Measurements from ENCODE around the gene SPATA16.
A peak's percentile ranks its signal among the peaks of the same experiment; 100 is the strongest.
"Not testable (repeated sequence)": the region's sequence is repeated elsewhere in the genome, so short reads cannot be mapped to it uniquely, and the experiment has no call there.

SPATA16 gene

DNA sequence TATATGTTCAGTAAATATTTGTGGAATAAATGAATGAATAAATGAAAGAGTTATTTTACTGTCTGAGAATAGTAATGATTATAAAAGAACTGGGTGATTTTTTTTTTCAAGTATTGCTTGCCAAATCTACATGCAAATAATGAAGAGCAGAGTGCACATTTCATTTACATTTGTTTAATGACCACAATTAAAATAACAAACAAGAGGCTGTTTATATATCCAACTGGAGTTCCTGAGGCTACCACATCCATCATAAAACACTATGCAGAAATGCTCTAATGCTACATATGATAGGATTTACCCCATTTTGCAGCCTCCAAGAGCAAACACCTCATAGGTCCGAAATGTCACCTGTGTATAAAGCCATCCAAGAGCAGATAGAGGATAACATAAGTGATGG is 266.0 kb downstream of the SPATA16 start:
- no peak overlapping the region for H3K9ac ChIP-seq (ENCODE audit: low read depth in 1 of 2, low read length in 2 of 2)
- no peaks in the 10 kb centered on the region for H3K9me3 ChIP-seq (ENCODE audit: control insufficient read depth in 1 of 2, low read length in 2 of 2)
- no peaks in the 10 kb centered on the region for H3K27me3 ChIP-seq (ENCODE audit: control insufficient read depth in 1 of 2, insufficient read depth in 2 of 2, low read length in 2 of 2)
- H3K4me3 ChIP-seq (ENCODE audit: low read depth in 1 of 2, low read length in 2 of 2) = no peak overlapping the region
- peaks cover 2% of the 10 kb centered on the region in 2 donors for H3K4me1 ChIP-seq (ENCODE audit: control insufficient read depth in 1 of 2, insufficient read depth in 2 of 2, low read length in 2 of 2)
- no peaks in the 10 kb centered on the region for H3K36me3 ChIP-seq (ENCODE audit: control insufficient read depth in 1 of 2, insufficient read depth in 2 of 2, low read length in 2 of 2)
- no peak overlapping the region for H3K27ac ChIP-seq (ENCODE audit: low read depth, low read length)

DNA sequence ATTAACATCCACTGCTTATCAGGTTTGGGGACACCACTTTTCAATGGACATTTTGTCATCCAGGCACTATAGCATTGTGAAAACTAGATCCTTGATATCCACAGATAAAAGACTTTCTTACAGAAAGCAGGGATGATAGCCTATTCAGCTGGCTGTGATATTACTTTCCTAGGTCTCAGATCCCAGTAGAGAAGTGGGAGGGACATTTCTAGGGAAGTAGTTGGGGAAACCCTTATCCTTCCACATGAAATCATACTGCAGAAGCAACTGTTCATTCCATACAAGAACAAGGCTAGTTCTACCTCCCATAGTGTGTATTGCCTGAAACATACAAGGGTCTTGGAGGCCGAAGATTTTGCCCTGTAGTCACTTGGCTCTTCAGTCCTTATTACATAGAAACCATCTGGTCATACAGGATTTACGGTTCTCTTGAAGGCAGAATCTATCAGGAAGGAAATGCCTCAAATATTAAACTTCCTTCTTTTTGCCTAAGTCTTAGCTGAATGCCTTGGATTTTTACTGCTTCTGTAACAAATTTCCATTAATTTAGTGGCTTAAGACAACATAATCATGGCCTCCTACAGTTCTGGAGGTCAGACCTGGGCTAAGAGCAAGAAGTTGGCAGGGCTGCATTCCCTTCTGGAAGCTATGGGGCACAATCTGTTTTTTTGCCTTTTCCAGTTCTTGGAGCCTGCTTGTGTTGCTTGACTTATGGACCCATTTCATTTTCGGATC is 271.1 kb downstream of the SPATA16 start:
- Histone ChIP-seq H3K27ac (ENCODE audit: low read depth, low read length) (no peak overlapping the region), H3K27me3 (ENCODE audit: control insufficient read depth in 1 of 2, insufficient read depth in 2 of 2, low read length in 2 of 2) (no peaks in the 10 kb centered on the region), H3K4me3 (ENCODE audit: low read depth in 1 of 2, low read length in 2 of 2) (no peak overlapping the region), H3K4me1 (ENCODE audit: control insufficient read depth in 1 of 2, insufficient read depth in 2 of 2, low read length in 2 of 2) (peaks cover 20 to 24% of the 10 kb centered on the region in 2 donors), H3K9ac (ENCODE audit: low read depth in 1 of 2, low read length in 2 of 2) (no peak overlapping the region), H3K9me3 (ENCODE audit: control insufficient read depth in 1 of 2, low read length in 2 of 2) (no peaks in the 10 kb centered on the region), H3K36me3 (ENCODE audit: control insufficient read depth in 1 of 2, insufficient read depth in 2 of 2, low read length in 2 of 2) (no peaks in the 10 kb centered on the region)

DNA sequence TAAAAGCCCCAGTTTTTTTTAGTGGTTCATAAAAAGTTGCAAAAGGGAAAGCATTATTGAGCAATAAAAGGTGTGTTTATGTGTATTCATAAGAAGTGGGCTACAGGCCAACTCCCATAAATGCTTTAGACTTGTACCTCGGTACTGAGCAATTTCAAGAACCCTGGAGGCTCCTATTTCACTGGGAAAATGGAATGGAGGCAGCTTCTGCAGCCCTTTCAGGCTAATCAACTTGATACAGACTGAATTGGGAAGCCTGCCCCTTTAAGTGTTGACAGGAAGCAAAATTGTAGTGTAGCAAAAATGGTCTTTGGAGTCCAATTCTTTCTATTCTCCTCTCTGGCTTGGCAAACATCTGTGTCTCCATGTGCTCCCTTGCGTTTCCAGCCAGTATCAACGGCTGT is 271.7 kb downstream of the SPATA16 start:
- no peaks in the 10 kb centered on the region for H3K27me3 ChIP-seq (ENCODE audit: control insufficient read depth in 1 of 2, insufficient read depth in 2 of 2, low read length in 2 of 2)
- H3K9ac ChIP-seq (ENCODE audit: low read depth in 1 of 2, low read length in 2 of 2) = no peak overlapping the region
- H3K4me1 ChIP-seq (ENCODE audit: control insufficient read depth in 1 of 2, insufficient read depth in 2 of 2, low read length in 2 of 2) = peaks cover 20 to 24% of the 10 kb centered on the region in 2 donors
- no peaks in the 10 kb centered on the region for H3K36me3 ChIP-seq (ENCODE audit: control insufficient read depth in 1 of 2, insufficient read depth in 2 of 2, low read length in 2 of 2)
- H3K4me3 ChIP-seq (ENCODE audit: low read depth in 1 of 2, low read length in 2 of 2) = no peak overlapping the region
- no peak overlapping the region for H3K27ac ChIP-seq (ENCODE audit: low read depth, low read length)
- H3K9me3 ChIP-seq (ENCODE audit: control insufficient read depth in 1 of 2, low read length in 2 of 2) = no peaks in the 10 kb centered on the region

DNA sequence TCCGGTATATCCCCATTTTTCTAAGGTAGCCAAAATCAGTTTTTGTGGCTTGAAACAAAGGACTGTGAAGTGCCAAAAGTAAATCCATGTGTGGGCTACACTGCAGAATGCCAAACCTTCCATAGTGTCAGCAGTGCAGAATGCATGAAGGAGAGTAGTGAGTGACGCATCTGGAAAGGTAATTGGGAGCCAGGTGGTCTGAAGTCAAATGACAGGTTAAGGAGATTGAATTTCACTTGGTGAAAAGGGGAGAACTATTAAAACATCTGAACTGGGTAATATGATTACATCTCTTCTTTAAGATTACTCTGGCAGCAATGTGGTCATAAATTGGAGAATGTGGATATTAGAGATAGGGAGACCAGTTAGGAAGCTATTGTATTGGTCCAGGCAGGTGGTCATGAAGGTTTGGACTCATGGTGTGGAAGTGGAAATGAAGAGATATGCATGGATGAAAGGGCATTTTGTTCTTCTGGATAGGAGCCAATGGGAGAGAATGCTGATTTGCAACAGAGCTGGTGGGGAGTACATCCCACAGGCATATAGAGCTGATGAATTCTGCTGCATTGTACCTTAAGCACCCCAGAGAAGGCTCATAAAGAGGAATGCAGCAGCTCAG is 272.3 kb downstream of the SPATA16 start:
- no peak overlapping the region for H3K9ac ChIP-seq (ENCODE audit: low read depth in 1 of 2, low read length in 2 of 2)

DNA sequence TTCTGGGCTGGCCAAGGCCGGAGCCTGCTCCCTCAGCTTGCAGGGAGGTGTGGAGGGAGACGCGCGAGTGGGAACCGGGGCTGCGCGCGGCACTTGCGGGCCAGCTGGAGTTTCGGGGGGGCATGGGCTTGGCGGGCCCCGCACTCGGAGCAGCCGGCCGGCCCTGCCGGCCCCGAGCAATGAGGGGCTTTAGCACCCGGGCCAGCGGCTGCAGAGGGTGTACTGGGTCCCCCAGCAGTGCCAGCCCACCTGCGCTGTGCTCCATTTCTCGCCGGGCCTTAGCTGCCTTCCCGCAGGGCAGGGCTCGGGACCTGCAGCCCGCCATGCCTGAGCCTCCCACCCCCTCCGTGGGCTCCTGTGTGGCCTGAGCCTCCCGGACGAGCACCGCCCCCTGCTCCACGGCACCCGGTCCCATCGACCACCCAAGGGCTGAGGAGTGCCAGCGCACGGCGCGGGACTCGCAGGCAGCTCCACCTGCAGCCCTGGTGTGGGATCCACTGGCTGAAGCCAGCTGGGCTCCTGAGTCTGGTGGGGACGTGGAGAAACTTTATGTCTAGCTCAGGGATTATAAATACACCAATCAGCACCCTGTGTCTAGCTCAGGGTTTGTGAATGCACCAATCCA is 274.2 kb downstream of the SPATA16 start:
- not testable (repeated sequence) for H3K36me3 ChIP-seq (ENCODE audit: control insufficient read depth in 1 of 2, insufficient read depth in 2 of 2, low read length in 2 of 2); H3K27me3 ChIP-seq (ENCODE audit: control insufficient read depth in 1 of 2, insufficient read depth in 2 of 2, low read length in 2 of 2); H3K27ac ChIP-seq (ENCODE audit: low read depth, low read length); H3K9me3 ChIP-seq (ENCODE audit: control insufficient read depth in 1 of 2, low read length in 2 of 2); H3K9ac ChIP-seq (ENCODE audit: low read depth in 1 of 2, low read length in 2 of 2); H3K4me3 ChIP-seq (ENCODE audit: low read depth in 1 of 2, low read length in 2 of 2)
- peaks cover 20 to 24% of the 10 kb centered on the region in 2 donors for H3K4me1 ChIP-seq (ENCODE audit: control insufficient read depth in 1 of 2, insufficient read depth in 2 of 2, low read length in 2 of 2)

More for the DNA sequence above, 272.3 kb downstream of the SPATA16 start:
- Histone ChIP-seq H3K4me3 (ENCODE audit: low read depth in 1 of 2, low read length in 2 of 2) (peak overlapping the region in 1 of 2 donors; percentile 24), H3K36me3 (ENCODE audit: control insufficient read depth in 1 of 2, insufficient read depth in 2 of 2, low read length in 2 of 2) (no peaks in the 10 kb centered on the region), H3K27ac (ENCODE audit: low read depth, low read length) (no peak overlapping the region), H3K27me3 (ENCODE audit: control insufficient read depth in 1 of 2, insufficient read depth in 2 of 2, low read length in 2 of 2) (no peaks in the 10 kb centered on the region), H3K9me3 (ENCODE audit: control insufficient read depth in 1 of 2, low read length in 2 of 2) (no peaks in the 10 kb centered on the region), H3K4me1 (ENCODE audit: control insufficient read depth in 1 of 2, insufficient read depth in 2 of 2, low read length in 2 of 2) (peaks cover 20 to 24% of the 10 kb centered on the region in 2 donors)

DNA sequence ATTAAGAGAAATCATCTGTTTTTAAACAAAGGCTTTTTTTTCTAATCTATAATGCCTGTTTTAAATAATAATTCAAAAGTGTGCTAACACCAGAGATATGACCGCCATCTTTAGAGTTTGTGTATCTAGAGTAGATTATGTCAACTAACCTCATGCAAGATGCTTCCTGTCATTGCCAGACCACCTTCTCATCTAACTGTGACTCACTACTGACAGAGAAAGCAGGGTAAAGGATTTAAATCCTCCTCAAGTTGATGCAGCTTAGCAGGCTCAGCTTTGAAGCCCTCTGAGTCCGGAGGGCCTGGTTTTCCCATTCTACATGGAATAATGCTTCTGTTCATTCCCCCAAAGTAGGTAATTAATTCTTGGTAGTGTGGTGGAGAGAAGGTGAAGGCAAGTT is 282.0 kb downstream of the SPATA16 start:
- H3K9me3 ChIP-seq (ENCODE audit: control insufficient read depth in 1 of 2, low read length in 2 of 2) = no peaks in the 10 kb centered on the region
- H3K36me3 ChIP-seq (ENCODE audit: control insufficient read depth in 1 of 2, insufficient read depth in 2 of 2, low read length in 2 of 2) = no peaks in the 10 kb centered on the region
- H3K27ac ChIP-seq (ENCODE audit: low read depth, low read length) = no peak overlapping the region
- H3K4me1 ChIP-seq (ENCODE audit: control insufficient read depth in 1 of 2, insufficient read depth in 2 of 2, low read length in 2 of 2) = peaks cover 0 to 10% of the 10 kb centered on the region in 2 donors
- no peak overlapping the region for H3K9ac ChIP-seq (ENCODE audit: low read depth in 1 of 2, low read length in 2 of 2)
- H3K4me3 ChIP-seq (ENCODE audit: low read depth in 1 of 2, low read length in 2 of 2) = no peak overlapping the region
- no peaks in the 10 kb centered on the region for H3K27me3 ChIP-seq (ENCODE audit: control insufficient read depth in 1 of 2, insufficient read depth in 2 of 2, low read length in 2 of 2)

DNA sequence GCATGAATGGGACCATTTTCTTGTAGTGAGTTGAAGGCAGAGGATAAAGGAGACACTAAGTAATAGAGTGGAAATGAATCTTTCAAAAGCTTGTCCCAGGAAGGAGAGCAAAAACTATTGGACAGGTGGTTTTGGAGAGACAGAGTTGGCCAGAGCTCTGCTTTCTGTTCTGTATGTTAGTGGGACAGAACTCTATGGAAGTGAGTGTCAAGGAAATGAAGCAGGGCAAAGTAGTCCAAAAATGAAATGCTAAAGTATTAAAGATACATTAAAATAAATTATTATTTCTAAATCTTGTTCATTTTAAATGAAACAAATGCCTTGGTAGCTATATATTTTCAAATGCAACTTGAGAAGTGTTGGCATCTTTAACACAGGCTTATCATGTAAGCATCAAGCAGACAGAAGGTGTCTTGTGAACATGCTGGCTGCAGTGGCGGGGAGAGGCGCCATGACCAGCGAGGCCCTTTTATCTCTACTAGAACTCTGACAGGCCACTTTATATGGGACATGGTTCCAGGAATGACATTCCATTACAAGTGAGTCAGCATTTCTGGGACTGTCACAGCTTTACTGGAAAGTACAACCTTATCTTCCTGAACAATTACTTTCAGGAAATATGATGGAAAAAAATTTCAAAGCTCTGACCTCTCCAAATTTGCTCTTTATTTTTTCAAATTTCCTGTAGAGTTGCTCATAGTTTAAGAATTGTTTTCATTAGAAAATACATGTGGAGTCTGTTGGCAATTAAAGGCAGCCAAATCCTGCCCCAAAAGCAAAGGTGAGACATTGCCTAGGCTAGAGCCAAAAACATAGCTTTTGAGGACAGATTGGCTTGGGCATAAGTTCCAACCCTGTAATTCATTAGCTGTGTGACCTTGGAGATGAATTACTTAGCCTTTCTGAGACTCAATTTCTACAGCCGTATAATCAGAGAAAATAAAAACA is 284.0 kb downstream of the SPATA16 start:
- H3K4me3 ChIP-seq (ENCODE audit: low read depth in 1 of 2, low read length in 2 of 2) = no peak overlapping the region
- no peaks in the 10 kb centered on the region for H3K27me3 ChIP-seq (ENCODE audit: control insufficient read depth in 1 of 2, insufficient read depth in 2 of 2, low read length in 2 of 2)
- H3K9ac ChIP-seq (ENCODE audit: low read depth in 1 of 2, low read length in 2 of 2) = no peak overlapping the region
- no peaks in the 10 kb centered on the region for H3K9me3 ChIP-seq (ENCODE audit: control insufficient read depth in 1 of 2, low read length in 2 of 2)
- H3K4me1 ChIP-seq (ENCODE audit: control insufficient read depth in 1 of 2, insufficient read depth in 2 of 2, low read length in 2 of 2) = peaks cover 0 to 10% of the 10 kb centered on the region in 2 donors
- H3K36me3 ChIP-seq (ENCODE audit: control insufficient read depth in 1 of 2, insufficient read depth in 2 of 2, low read length in 2 of 2) = no peaks in the 10 kb centered on the region
- H3K27ac ChIP-seq (ENCODE audit: low read depth, low read length) = no peak overlapping the region

DNA sequence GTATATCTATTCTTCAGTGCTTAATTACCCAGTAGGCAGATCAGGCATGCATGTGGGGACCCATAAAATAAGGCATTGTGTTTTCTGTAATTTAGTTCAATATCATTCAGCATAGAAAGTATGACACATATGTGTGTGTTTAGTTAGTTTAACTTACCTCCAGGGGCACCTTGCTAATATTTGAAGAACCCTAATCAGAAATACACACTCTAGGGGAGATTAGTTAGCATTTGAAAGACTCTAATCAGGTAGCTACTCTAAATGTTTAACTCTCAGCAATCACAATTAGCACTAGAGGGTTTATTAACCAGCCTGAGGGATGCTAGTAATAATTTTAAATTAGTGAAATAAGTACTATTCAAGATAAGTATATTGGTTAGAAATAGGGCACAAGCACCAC is 286.0 kb downstream of the SPATA16 start:
- H3K9me3 ChIP-seq (ENCODE audit: control insufficient read depth in 1 of 2, low read length in 2 of 2) = no peaks in the 10 kb centered on the region
- H3K4me3 ChIP-seq (ENCODE audit: low read depth in 1 of 2, low read length in 2 of 2) = no peak overlapping the region
- peaks cover 0 to 10% of the 10 kb centered on the region in 2 donors for H3K4me1 ChIP-seq (ENCODE audit: control insufficient read depth in 1 of 2, insufficient read depth in 2 of 2, low read length in 2 of 2)
- no peaks in the 10 kb centered on the region for H3K27me3 ChIP-seq (ENCODE audit: control insufficient read depth in 1 of 2, insufficient read depth in 2 of 2, low read length in 2 of 2)
- H3K9ac ChIP-seq (ENCODE audit: low read depth in 1 of 2, low read length in 2 of 2) = no peak overlapping the region
- no peak overlapping the region for H3K27ac ChIP-seq (ENCODE audit: low read depth, low read length)
- H3K36me3 ChIP-seq (ENCODE audit: control insufficient read depth in 1 of 2, insufficient read depth in 2 of 2, low read length in 2 of 2) = no peaks in the 10 kb centered on the region

DNA sequence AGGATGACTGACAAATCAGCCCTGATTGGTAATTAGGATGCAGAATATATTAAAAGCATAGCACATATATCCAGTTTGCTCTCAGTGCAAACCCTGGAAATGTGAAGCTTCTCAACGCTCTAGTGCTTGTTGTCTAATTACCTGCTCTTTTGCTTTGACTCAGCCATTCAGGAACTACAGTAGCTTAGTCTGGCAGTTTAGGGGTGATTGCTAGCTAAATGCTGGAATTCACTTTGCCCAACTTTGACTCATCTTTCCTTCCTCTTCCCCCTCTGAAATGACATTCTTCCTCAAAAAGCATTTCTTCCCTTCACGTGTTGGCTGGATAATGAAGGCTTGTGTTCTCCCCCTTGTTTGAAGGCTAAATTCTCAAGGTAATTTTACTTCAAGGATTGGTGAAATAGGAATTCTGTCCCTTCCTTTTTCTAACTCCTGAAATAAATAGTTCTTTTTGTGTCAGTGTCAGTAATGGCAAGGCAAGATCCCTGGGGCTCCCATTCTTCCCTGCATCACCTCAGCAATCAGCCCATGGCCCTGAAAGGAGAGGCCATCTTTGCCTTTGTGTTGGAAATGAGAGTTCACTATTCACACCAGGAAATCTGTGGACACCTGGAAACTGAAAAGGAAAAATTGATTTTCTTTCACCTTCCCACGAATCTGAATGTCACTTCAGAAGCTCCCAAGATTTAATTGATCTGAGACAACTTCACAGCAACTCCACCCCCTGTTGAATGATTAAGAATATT is 286.9 kb downstream of the SPATA16 start:
- H3K9me3 ChIP-seq (ENCODE audit: control insufficient read depth in 1 of 2, low read length in 2 of 2) = no peaks in the 10 kb centered on the region
- H3K4me1 ChIP-seq (ENCODE audit: control insufficient read depth in 1 of 2, insufficient read depth in 2 of 2, low read length in 2 of 2) = peaks cover 0 to 10% of the 10 kb centered on the region in 2 donors
- no peaks in the 10 kb centered on the region for H3K27me3 ChIP-seq (ENCODE audit: control insufficient read depth in 1 of 2, insufficient read depth in 2 of 2, low read length in 2 of 2)
- H3K27ac ChIP-seq (ENCODE audit: low read depth, low read length) = no peak overlapping the region
- no peaks in the 10 kb centered on the region for H3K36me3 ChIP-seq (ENCODE audit: control insufficient read depth in 1 of 2, insufficient read depth in 2 of 2, low read length in 2 of 2)
- H3K9ac ChIP-seq (ENCODE audit: low read depth in 1 of 2, low read length in 2 of 2) = no peak overlapping the region
- no peak overlapping the region for H3K4me3 ChIP-seq (ENCODE audit: low read depth in 1 of 2, low read length in 2 of 2)

All from duodenal mucosa (tissue), 2 donors.